DMS53 treated with DMSO at 0.1 percent for 48 hours (cell line): ENCODE results near the gene ZG16B.

Experiments used
- DNase-seq: peaks from one replicate; lab custom pipeline; 2025; ENCODE audit not compliant: unreplicated experiment; lab: John Stamatoyannopoulos, UW

ZG16B gene

GRCh38 chr16:2842340-2843000, 12.4 kb downstream of the ZG16B start:
- DNase-seq = no peak

GRCh38 chr16:2843526-2843925, 13.4 kb downstream of the ZG16B start:
- DNase-seq = no peak

GRCh38 chr16:2845116-2845515, 15.0 kb downstream of the ZG16B start:
- no peak for DNase-seq

DNA sequence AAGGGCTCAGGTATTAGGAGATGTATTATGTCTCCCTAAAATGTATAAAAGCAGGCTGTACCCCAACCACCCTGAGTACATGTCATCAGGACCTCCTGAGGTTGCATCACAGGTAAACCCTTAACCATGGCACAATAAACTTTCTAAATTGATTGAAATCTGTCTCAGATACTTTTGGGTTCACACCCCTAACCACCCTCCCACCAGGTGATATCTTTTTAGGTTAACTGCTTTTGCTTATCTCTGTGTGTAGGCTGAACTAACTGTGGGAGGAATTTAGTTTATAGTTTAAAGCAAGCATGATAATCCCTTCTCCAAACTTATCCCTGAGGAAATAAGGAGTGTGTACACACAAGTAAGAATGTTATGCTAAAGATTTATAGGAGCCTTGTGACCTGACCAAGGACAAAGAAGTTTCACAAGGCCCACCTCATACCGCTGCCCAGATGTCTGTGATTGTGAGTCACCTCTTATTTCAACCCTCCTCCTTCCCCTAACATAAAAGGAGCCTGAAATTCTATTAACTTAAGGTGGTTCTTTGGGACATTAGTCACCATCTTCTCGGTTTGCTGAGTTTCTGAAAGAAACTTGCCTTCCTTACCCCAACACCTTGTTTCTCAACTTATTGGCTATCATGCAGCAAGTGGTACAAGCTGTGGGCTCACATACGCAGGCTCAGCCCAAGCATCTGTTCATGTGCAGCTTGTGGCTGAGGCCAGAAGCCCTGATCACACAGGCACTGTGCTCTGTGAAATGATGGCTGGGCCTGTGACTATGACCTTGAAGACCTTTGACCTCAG, 16.6 kb downstream of the ZG16B start:
- no peak for DNase-seq

DNA sequence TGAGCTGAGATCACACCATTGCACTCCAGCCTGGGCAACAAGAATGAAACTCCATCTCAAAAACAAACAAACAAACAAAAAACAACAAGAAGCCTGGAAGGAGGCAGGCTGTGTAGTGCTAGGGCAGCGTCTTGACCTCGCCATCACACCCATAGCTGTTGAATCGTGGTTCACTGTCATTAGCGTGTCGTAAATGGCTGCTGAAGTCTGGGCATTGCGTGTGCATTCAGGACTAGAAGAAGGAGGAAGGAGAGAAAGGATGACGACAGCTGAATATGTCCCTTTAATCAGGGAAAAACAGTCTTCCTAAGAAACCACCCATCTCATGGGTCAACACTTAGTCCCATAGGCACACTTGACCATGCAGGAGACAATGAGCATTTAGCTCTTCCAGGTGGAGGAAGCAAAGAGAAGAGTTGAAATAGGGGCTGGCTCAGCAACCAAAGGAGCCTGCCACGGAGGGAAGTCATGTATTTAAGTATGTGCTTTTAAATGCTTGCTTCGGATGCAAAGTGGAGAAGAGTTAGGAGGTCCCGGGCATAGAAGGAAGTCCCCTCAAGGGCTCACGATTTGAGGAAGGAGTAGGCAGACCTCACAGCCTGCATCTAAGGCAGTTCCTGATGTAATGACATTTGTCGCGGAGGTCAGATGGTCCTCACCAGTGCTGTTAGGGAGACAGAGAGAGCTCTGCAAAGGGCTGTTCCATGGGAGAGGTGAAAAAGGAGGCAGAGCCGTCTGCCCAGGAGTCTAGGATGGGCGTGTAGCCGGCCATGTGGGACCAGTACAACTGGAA, 19.0 kb downstream of the ZG16B start:
- no peak for DNase-seq

DNA sequence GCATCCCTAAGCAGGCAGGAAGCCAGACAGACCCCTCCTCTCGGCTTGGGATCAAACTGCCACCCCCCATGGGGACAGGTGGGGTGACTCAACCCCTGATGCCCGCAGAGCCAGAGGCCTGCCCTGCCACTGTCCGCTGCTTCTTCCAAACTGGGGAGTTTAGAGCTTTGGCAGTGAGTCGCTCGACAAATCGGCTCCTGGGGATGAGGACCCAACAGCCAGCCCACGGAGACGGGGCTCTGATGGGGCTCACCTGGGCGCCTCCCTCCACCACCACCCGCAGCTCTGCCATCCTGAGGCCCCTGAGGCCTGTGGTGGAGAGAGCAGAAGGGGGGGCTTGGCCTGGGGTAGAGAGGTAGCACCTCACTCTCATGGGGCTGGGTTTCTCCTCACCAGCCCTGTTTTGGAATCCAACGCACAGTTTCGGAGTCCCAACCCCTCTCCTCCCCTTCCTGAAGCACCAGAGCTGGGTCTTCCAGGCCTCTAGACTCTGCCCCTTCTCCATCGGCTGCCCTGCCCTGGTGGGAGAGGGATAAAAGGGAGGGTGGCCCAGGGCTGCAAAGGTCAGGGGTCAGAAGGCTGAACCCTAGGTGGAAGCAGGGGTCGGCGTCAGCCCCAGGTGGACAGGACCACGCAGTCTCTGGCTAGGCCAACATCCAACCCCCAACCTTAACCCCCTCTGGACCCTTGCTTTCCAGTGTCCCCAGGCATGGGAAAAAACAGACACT, 22.1 kb downstream of the ZG16B start:
- no peak for DNase-seq

GRCh38 chr16:2852731-2853507, 22.8 kb downstream of the ZG16B start:
- no peak for DNase-seq

- DNase-seq = no peak
Observed at GRCh38 chr16:2853531-2854073, 23.5 kb downstream of the ZG16B start.

GRCh38 chr16:2854700-2855309, 24.7 kb downstream of the ZG16B start:
- DNase-seq = no peak

DNA sequence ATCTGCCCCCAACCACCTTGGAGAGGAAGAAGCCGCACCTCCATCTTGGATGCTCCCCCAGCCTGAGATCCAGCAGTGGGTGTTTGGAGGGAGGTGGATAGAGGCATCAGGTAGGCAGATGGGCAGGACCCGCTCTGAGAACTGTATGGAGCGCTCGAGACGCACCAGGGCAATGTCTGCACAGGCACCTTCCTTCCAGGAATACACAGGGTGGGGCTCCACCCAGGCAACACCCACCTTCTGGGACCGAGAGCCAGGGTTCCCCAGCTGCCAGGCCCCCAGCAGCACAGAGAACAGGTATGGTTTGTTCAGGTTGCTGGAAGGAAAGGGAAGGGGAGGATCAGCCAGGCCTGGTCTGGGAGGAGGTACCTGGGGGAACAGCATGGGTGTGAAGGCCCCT, 25.4 kb downstream of the ZG16B start:
- DNase-seq = no peak

GRCh38 chr16:2856061-2856670, 26.1 kb downstream of the ZG16B start:
- DNase-seq = no peak

DNA sequence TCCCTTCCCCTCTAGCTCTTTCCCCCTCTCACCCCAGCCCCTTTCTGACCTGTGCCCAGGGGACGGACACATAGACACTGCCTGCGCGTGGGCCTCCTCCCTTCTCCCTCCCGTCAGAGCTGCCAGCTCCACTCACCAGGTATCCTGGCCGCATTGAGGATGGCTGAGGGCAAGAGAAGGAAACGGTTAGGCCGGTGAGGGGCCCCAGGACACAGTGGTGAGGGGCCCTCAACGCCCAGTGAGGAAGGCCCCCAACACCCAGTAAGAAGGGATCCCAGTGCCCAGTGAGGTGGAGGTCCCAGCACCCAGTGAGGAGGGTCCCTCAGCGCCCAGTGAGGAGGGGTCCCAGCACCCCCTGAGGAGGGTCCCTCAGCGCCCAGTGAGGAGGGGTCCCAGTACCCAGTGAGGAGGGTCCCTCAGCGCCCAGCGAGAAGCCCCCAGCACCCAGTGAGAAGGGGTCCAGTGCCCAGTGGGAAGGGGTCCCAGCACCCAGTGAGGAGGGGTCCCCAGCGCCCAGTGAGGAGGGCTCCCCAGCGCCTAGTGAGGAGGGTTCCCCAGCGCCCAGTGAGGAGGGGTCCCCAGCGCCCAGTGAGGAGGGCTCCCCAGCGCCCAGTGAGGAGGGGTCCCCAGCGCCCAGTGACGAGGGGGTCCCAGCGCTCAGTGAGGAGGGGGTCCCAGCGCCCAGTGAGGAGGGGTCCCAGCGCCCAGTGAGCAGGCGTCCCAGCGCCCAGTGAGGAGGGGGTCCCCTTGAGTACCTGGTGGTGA, 26.8 kb downstream of the ZG16B start:
- DNase-seq = no peak

GRCh38 chr16:2857451-2858244, 27.5 kb downstream of the ZG16B start, which contains the start of gene PRSS22:
PRSS22 (minus strand) TSS chr16:2858170; CDS start chr16:2858104, 66 bp downstream.
- DNase-seq = peak; percentile 40

DNA sequence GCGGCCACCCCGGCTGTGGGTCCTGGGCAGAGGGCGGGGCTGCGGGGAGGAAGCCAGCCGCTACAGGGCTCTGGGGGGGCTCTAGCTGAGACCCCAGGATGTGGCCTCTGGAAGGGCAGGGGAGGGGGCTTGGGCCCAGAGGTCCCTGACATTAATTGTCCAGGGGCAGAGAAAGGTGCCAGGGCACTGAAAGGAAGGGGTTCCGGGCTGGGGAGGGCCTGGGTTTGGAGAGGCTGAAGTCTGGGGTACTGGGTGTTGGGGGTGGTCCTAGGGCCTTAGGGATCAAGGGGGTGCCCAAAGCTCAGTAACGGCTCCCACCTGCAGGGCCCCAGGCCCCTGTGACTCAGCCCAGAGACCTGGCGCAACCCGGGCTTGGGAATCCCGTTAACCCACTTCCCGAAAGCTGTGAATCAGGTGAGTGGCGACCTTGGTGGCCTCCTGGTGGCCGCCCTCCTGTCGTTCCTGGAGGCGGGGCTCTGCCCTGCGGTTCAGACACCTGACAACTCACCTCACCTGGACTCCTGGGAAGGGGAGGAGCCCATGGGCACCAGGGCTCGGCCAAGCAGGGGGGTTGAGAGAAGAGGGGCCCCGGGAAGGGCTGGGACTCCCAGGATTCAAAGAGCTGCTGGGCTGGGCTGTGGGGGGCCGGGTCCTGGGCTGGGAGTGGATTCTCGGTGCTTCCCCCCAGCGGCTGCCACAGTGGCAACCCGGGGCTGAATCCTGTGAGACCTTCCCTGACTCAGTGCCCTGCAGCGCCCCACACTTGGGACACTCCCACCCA, 28.3 kb downstream of the ZG16B start:
- DNase-seq = peak; percentile 82

- no peak for DNase-seq
Observed at GRCh38 chr16:2859686-2860265, 29.7 kb downstream of the ZG16B start.

DNA sequence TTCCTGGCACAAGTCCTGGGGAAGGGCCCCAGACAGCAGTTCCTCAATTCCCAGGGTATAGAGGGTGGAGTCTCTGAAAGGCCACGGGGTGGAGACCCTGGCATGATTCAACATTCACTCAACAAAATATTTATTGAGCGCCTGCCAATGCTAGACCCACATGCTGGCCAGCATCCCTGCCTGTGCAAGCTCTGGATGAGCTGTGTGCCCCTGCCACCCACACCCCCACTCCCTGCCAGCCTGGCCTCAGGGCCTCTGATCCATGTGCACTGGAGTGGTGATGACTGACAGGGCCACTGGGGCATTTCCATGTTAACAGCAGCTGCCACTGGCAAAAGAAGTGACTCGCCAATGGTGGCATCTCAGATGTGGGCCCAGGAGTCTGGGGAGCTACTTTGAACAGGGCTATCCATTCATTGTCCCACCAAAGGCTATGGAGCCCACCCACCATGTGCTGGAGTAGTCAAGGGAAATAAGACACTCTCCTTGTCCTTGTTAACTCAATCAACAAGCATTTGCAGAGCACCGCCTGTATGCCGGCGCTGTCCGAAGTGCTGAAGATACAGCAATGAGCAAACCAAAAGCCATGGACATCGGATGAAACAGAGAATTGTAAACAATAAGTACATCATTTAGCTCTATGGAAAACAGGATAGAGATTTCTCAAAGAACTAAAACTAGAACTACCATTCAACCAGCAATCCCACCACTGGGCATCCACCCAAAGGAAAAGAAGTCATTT, 30.9 kb downstream of the ZG16B start:
- no peak for DNase-seq
